Bronchial epithelial cell (primary cell): Measurements from ENCODE around the gene THNSL1. TPM values are rescaled to one million over a fixed set of nuclear protein-coding genes. Genes with fewer than 3 reads are reported as not detected.

Source experiments
- DNase-seq: peaks from one replicate; pipeline ENCODE4 v3.0.0-alpha.2; 2010; ENCODE audit warnings: low read depth
- FAIRE-seq: peaks from 2 replicates; lab custom pipeline; 2011; peaks lifted over from hg19 to GRCh38; lab: Jason Lieb, UNC
- H3K27me3 ChIP-seq: 2 replicates; pipeline ENCODE4 v1.5.1; 2011; ENCODE audit warnings: low read length; ENCODE audit not compliant: control insufficient read depth, insufficient read depth
- H3K36me3 ChIP-seq: 2 replicates; pipeline ENCODE4 v1.5.1; 2011; ENCODE audit warnings: low read length; ENCODE audit not compliant: control insufficient read depth, insufficient read depth
- H3K4me3 ChIP-seq: 2 replicates; pipeline ENCODE4 v1.5.1; 2011; ENCODE audit warnings: mild to moderate bottlenecking, low read depth, low read length, control low read depth
- CTCF ChIP-seq: IDR thresholded peaks from 2 replicates; pipeline ENCODE4 v1.5.1; 2011; ENCODE audit warnings: mild to moderate bottlenecking, moderate library complexity, low read length, control low read depth, inconsistent platforms; ENCODE audit not compliant: insufficient read depth, severe bottlenecking
- total RNA-seq: library from RNA; depleted of rRNA; stranded (reverse); fragments of >200 nt; gene quantifications from 2 replicates; pipeline ENCODE4 v1.2.1, GENCODE V29; 2014

The THNSL1 gene
- total RNA-seq, 1 donor from 2014 or later = 5.0 TPM

GRCh38 chr10:24973163-24973562, 43.2 kb upstream of the THNSL1 start:
- Histone ChIP-seq H3K4me3 (no peak overlapping the region), H3K27me3 (no peaks in the 10 kb centered on the region), H3K36me3 (no peaks in the 10 kb centered on the region)
- DNase-seq (no peak), FAIRE-seq (peak; percentile 47)
- no peak for TF ChIP-seq CTCF

GRCh38 chr10:24974976-24975375, 41.4 kb upstream of the THNSL1 start:
- no peak for TF ChIP-seq CTCF
- FAIRE-seq = no peak

GRCh38 chr10:24979685-24980084, 36.7 kb upstream of the THNSL1 start:
- Histone ChIP-seq H3K36me3 (no peaks in the 10 kb centered on the region), H3K4me3 (no peak overlapping the region), H3K27me3 (no peaks in the 10 kb centered on the region)
- FAIRE-seq = no peak
- TF ChIP-seq CTCF = no peak
- no peak for DNase-seq

More at GRCh38 chr10:24974976-24975375, 41.4 kb upstream of the THNSL1 start:
- Histone ChIP-seq H3K27me3 (no peaks in the 10 kb centered on the region), H3K4me3 (no peak overlapping the region), H3K36me3 (no peaks in the 10 kb centered on the region)
- DNase-seq = no peak

- H3K27me3 ChIP-seq = no peaks in the 10 kb centered on the region
- no peaks in the 10 kb centered on the region for H3K36me3 ChIP-seq
- no peak for FAIRE-seq
- no peak for TF ChIP-seq CTCF
- no peak for DNase-seq
- H3K4me3 ChIP-seq = no peak overlapping the region
These were observed 35.2 kb upstream of the THNSL1 start for GRCh38 chr10:24981161-24981710.

GRCh38 chr10:24982319-24983112, 33.9 kb upstream of the THNSL1 start:
- DNase-seq (no peak), FAIRE-seq (no peak)
- no peaks in the 10 kb centered on the region for H3K36me3 ChIP-seq
- H3K4me3 ChIP-seq = no peak overlapping the region
- TF ChIP-seq CTCF = no peak
- H3K27me3 ChIP-seq = no peaks in the 10 kb centered on the region
